ENCODE measurements around the gene MACC1. TPM values are rescaled to one million over a fixed set of nuclear protein-coding genes. Genes with fewer than 3 reads are reported as not detected.

MACC1 gene
- total RNA-seq, 1 experiment from 2014 or later: not detected

GRCh38 chr7:20238194-20238753, 21.1 kb upstream of the MACC1 start:
- Histone ChIP-seq H3K4me3 (no peak overlapping the region), H3K36me3 (no peaks in the 10 kb centered on the region), H3K27me3 (replicated peaks) (no peaks in the 10 kb centered on the region), H3K9me3 (replicated peaks) (no peaks in the 10 kb centered on the region), H3K27ac (no peak overlapping the region), H3K4me1 (replicated peaks) (peaks cover 28% of the 10 kb centered on the region)
- DNase-seq (ENCODE audit: low read depth in 1 of 2, low spot score in 2 of 2): no peak

GRCh38 chr7:20237464-20238193, 20.4 kb upstream of the MACC1 start:
- no peaks in the 10 kb centered on the region for H3K9me3 ChIP-seq (replicated peaks)
- H3K4me3 ChIP-seq: no peak overlapping the region
- no peak overlapping the region for H3K27ac ChIP-seq
- DNase-seq (ENCODE audit: low read depth in 1 of 2, low spot score in 2 of 2): no peak
- H3K36me3 ChIP-seq: no peaks in the 10 kb centered on the region
- peaks cover 28% of the 10 kb centered on the region for H3K4me1 ChIP-seq (replicated peaks)
- H3K27me3 ChIP-seq (replicated peaks): no peaks in the 10 kb centered on the region

- H3K9me3 ChIP-seq (replicated peaks): no peaks in the 10 kb centered on the region
- no peak overlapping the region for H3K4me3 ChIP-seq
- DNase-seq (ENCODE audit: low read depth in 1 of 2, low spot score in 2 of 2): no peak
- no peaks in the 10 kb centered on the region for H3K36me3 ChIP-seq
- H3K27ac ChIP-seq: no peak overlapping the region
- no peaks in the 10 kb centered on the region for H3K27me3 ChIP-seq (replicated peaks)
- H3K4me1 ChIP-seq (replicated peaks): peaks cover 22% of the 10 kb centered on the region
Measured at GRCh38 chr7:20236790-20237189, 19.6 kb upstream of the MACC1 start.

- H3K27me3 ChIP-seq (replicated peaks): no peaks in the 10 kb centered on the region
- no peak for DNase-seq (ENCODE audit: low read depth in 1 of 2, low spot score in 2 of 2)
- no peak overlapping the region for H3K4me3 ChIP-seq
- no peaks in the 10 kb centered on the region for H3K36me3 ChIP-seq
- H3K9me3 ChIP-seq (replicated peaks): no peaks in the 10 kb centered on the region
- H3K4me1 ChIP-seq (replicated peaks): peaks cover 18% of the 10 kb centered on the region
- no peak overlapping the region for H3K27ac ChIP-seq
Measured at GRCh38 chr7:20236043-20236442, 18.9 kb upstream of the MACC1 start.

GRCh38 chr7:20235288-20235687, 18.1 kb upstream of the MACC1 start:
- no peak overlapping the region for H3K4me3 ChIP-seq
- DNase-seq (ENCODE audit: low read depth in 1 of 2, low spot score in 2 of 2): no peak
- no peaks in the 10 kb centered on the region for H3K36me3 ChIP-seq
- no peak overlapping the region for H3K27ac ChIP-seq
- peaks cover 13% of the 10 kb centered on the region for H3K4me1 ChIP-seq (replicated peaks)
- no peaks in the 10 kb centered on the region; the same call in 1 of the 2 replicates for H3K9me3 ChIP-seq (replicated peaks)
- H3K27me3 ChIP-seq (replicated peaks): no peaks in the 10 kb centered on the region

- Histone ChIP-seq H3K4me1 (replicated peaks) (peaks cover 3% of the 10 kb centered on the region; the same call in 1 of the 2 replicates), H3K27me3 (replicated peaks) (no peaks in the 10 kb centered on the region), H3K36me3 (no peaks in the 10 kb centered on the region), H3K27ac (no peak overlapping the region), H3K9me3 (replicated peaks) (no peaks in the 10 kb centered on the region; the same call in 1 of the 2 replicates), H3K4me3 (no peak overlapping the region)
- DNase-seq (ENCODE audit: low read depth in 1 of 2, low spot score in 2 of 2): no peak
Measured at GRCh38 chr7:20233362-20233761, 16.2 kb upstream of the MACC1 start.

- Histone ChIP-seq H3K9me3 (replicated peaks) (no peaks in the 10 kb centered on the region; the same call in 1 of the 2 replicates), H3K27me3 (replicated peaks) (no peaks in the 10 kb centered on the region), H3K36me3 (no peaks in the 10 kb centered on the region), H3K4me3 (no peak overlapping the region), H3K27ac (no peak overlapping the region), H3K4me1 (replicated peaks) (0 out of 2 replicates have a peak, but pooled peaks cover 3% of the 10 kb centered on the region)
- no peak for DNase-seq (ENCODE audit: low read depth in 1 of 2, low spot score in 2 of 2)
Measured at GRCh38 chr7:20232848-20233247, 15.7 kb upstream of the MACC1 start.

- H3K27ac ChIP-seq: no peak overlapping the region
- no peaks in the 10 kb centered on the region; the same call in 1 of the 2 replicates for H3K9me3 ChIP-seq (replicated peaks)
Measured at GRCh38 chr7:20229646-20230500, 12.7 kb upstream of the MACC1 start.

GRCh38 chr7:20229081-20229480, 11.9 kb upstream of the MACC1 start:
- Histone ChIP-seq H3K9me3 (replicated peaks) (no peaks in the 10 kb centered on the region; the same call in 1 of the 2 replicates), H3K4me3 (no peak overlapping the region), H3K4me1 (replicated peaks) (0 out of 2 replicates have a peak, but pooled peaks cover 3% of the 10 kb centered on the region), H3K27ac (no peak overlapping the region), H3K36me3 (no peaks in the 10 kb centered on the region), H3K27me3 (replicated peaks) (no peaks in the 10 kb centered on the region)
- DNase-seq (ENCODE audit: low read depth in 1 of 2, low spot score in 2 of 2): no peak

More at GRCh38 chr7:20229646-20230500, 12.7 kb upstream of the MACC1 start:
- no peak for DNase-seq (ENCODE audit: low read depth in 1 of 2, low spot score in 2 of 2)
- 0 out of 2 replicates have a peak, but pooled peaks cover 3% of the 10 kb centered on the region for H3K4me1 ChIP-seq (replicated peaks)
- no peaks in the 10 kb centered on the region for H3K27me3 ChIP-seq (replicated peaks)
- no peak overlapping the region for H3K4me3 ChIP-seq
- no peaks in the 10 kb centered on the region for H3K36me3 ChIP-seq

- Histone ChIP-seq H3K9me3 (replicated peaks) (no peaks in the 10 kb centered on the region; the same call in 1 of the 2 replicates), H3K27me3 (replicated peaks) (no peaks in the 10 kb centered on the region), H3K4me1 (replicated peaks) (0 out of 2 replicates have a peak, but pooled peaks cover 3% of the 10 kb centered on the region), H3K27ac (no peak overlapping the region), H3K36me3 (no peaks in the 10 kb centered on the region), H3K4me3 (no peak overlapping the region)
- no peak for DNase-seq (ENCODE audit: low read depth in 1 of 2, low spot score in 2 of 2)
Measured at GRCh38 chr7:20228654-20229053, 11.5 kb upstream of the MACC1 start.

GRCh38 chr7:20227291-20227795, 10.2 kb upstream of the MACC1 start:
- no peak for DNase-seq (ENCODE audit: low read depth in 1 of 2, low spot score in 2 of 2)
- Histone ChIP-seq H3K27me3 (replicated peaks) (no peaks in the 10 kb centered on the region), H3K36me3 (no peaks in the 10 kb centered on the region), H3K27ac (no peak overlapping the region), H3K4me3 (no peak overlapping the region), H3K9me3 (replicated peaks) (no peaks in the 10 kb centered on the region; the same call in 1 of the 2 replicates), H3K4me1 (replicated peaks) (0 out of 2 replicates have a peak, but pooled peaks cover 3% of the 10 kb centered on the region)

GRCh38 chr7:20226860-20227259, 9.7 kb upstream of the MACC1 start:
- 0 out of 2 replicates have a peak, but pooled peaks cover 3% of the 10 kb centered on the region for H3K4me1 ChIP-seq (replicated peaks)
- no peaks in the 10 kb centered on the region; the same call in 1 of the 2 replicates for H3K9me3 ChIP-seq (replicated peaks)
- H3K27me3 ChIP-seq (replicated peaks): no peaks in the 10 kb centered on the region
- no peaks in the 10 kb centered on the region for H3K36me3 ChIP-seq
- H3K27ac ChIP-seq: no peak overlapping the region
- no peak for DNase-seq (ENCODE audit: low read depth in 1 of 2, low spot score in 2 of 2)
- H3K4me3 ChIP-seq: no peak overlapping the region

- no peak overlapping the region for H3K27ac ChIP-seq
- H3K9me3 ChIP-seq (replicated peaks): no peaks in the 10 kb centered on the region
- H3K4me1 ChIP-seq (replicated peaks): peaks cover 12% of the 10 kb centered on the region
- no peaks in the 10 kb centered on the region for H3K36me3 ChIP-seq
- H3K27me3 ChIP-seq (replicated peaks): no peaks in the 10 kb centered on the region
- no peak for DNase-seq (ENCODE audit: low read depth in 1 of 2, low spot score in 2 of 2)
- no peak overlapping the region for H3K4me3 ChIP-seq
Measured at GRCh38 chr7:20225384-20225783, 8.2 kb upstream of the MACC1 start.
